Measurements from ENCODE around the gene RNLS.

DNA sequence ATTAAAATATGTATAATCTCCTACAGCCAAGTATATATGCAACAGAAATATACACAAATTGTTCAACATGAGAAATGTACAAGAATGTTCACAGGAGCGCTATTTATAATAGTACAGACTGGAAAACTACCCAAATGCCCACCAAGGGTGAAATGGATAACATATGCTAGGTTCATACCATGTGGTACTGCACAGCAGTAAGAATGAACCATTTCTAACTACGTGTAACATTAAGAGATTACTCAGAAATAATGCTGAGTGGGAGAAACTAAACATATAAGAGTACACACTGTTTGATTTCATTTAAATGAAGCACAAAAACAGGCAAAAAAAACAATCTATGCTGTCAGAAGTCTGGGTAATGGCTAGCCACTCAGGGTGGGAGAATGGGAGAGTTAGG lies 45.8 kb downstream of the RNLS start:
- TF ChIP-seq, protein P1, sequence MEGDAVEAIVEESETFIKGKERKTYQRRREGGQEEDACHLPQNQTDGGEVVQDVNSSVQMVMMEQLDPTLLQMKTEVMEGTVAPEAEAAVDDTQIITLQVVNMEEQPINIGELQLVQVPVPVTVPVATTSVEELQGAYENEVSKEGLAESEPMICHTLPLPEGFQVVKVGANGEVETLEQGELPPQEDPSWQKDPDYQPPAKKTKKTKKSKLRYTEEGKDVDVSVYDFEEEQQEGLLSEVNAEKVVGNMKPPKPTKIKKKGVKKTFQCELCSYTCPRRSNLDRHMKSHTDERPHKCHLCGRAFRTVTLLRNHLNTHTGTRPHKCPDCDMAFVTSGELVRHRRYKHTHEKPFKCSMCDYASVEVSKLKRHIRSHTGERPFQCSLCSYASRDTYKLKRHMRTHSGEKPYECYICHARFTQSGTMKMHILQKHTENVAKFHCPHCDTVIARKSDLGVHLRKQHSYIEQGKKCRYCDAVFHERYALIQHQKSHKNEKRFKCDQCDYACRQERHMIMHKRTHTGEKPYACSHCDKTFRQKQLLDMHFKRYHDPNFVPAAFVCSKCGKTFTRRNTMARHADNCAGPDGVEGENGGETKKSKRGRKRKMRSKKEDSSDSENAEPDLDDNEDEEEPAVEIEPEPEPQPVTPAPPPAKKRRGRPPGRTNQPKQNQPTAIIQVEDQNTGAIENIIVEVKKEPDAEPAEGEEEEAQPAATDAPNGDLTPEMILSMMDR (tag by site-specific recombination; IDR thresholded peaks at IDR 0.05), result no peak
- TF ChIP-seq ZNF350 (tag by site-specific recombination; IDR thresholded peaks at IDR 0.05), result no peak
- TF ChIP-seq ZNF114 (tag by site-specific recombination; IDR thresholded peaks at IDR 0.05), result no peak
